Measurements from ENCODE around the gene CERS4. TPM values are rescaled to one million over a fixed set of nuclear protein-coding genes. Genes with fewer than 3 reads are reported as not detected.
A peak's percentile ranks its signal among the peaks of the same experiment; 100 is the strongest.
"Not testable (repeated sequence)": the region's sequence is repeated elsewhere in the genome, so short reads cannot be mapped to it uniquely, and the experiment has no call there.

The CERS4 gene
- total RNA-seq, 1 experiment from 2014 or later = 7.0 TPM

GRCh38 chr19:8240274-8241229 lies 31.4 kb downstream of the CERS4 start:
- no peak for DNase-seq (ENCODE audit: extremely low read depth, low read depth)

- DNase-seq (ENCODE audit: extremely low read depth, low read depth) = no peak
Measured at GRCh38 chr19:8241646-8242045, 32.5 kb downstream of the CERS4 start.

GRCh38 chr19:8242211-8242821 lies 33.1 kb downstream of the CERS4 start:
- DNase-seq (ENCODE audit: extremely low read depth, low read depth) = no peak

GRCh38 chr19:8243146-8243545 lies 34.0 kb downstream of the CERS4 start:
- no peak for DNase-seq (ENCODE audit: extremely low read depth, low read depth)

- no peak for DNase-seq (ENCODE audit: extremely low read depth, low read depth)
Measured at GRCh38 chr19:8244442-8244841, 35.3 kb downstream of the CERS4 start.

GRCh38 chr19:8245869-8246835 lies 37.0 kb downstream of the CERS4 start:
- no peak for DNase-seq (ENCODE audit: extremely low read depth, low read depth)

GRCh38 chr19:8247129-8247890 lies 38.1 kb downstream of the CERS4 start:
- DNase-seq (ENCODE audit: extremely low read depth, low read depth) = not testable (repeated sequence)

GRCh38 chr19:8248348-8249328 lies 39.5 kb downstream of the CERS4 start:
- DNase-seq (ENCODE audit: extremely low read depth, low read depth) = no peak

GRCh38 chr19:8250596-8250995 lies 41.4 kb downstream of the CERS4 start:
- no peak for DNase-seq (ENCODE audit: extremely low read depth, low read depth)

DNA sequence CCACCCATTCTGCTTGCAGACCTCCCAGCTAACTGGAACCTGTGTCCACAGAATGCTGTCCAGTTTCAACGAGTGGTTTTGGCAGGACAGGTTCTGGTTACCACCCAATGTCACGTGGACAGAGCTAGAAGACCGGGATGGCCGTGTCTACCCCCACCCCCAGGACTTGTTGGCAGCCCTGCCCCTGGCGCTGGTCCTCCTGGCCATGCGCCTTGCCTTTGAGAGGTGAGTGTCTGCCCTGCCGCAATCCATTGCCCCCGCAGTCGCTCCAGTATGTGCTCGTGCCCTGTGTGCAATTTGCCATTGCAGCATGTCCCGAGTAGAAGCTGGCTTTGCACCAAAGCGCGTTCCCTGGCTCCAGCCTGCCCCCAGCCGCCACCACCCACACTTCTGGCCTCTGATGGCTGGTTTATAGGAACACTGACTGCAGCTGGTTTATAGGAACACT lies 41.9 kb downstream of the CERS4 start:
- DNase-seq (ENCODE audit: extremely low read depth, low read depth) = no peak

- peak; percentile 70 for DNase-seq (ENCODE audit: extremely low read depth, low read depth)
Measured at GRCh38 chr19:8252922-8253589, 43.9 kb downstream of the CERS4 start.

DNA sequence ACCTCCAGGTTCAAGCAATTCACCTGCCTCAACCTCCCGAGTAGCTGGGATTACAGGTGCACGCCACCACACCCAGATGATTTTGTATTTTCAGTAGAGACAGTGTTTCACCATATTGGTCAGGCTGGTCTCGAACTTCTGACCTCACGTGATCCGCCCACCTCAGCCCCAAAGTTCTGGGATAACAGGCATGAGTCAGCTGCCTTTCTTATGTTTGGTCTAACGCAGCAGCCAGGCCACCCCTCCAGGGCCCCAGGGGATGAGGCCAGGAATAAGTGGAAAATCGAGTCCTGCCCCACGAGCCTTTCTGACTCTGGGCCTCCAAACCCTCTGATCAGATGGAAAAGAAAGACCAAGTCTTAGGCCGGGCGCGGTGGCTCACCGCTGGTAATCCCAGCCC lies 44.5 kb downstream of the CERS4 start:
- no peak for DNase-seq (ENCODE audit: extremely low read depth, low read depth)

- DNase-seq (ENCODE audit: extremely low read depth, low read depth) = no peak
Measured at GRCh38 chr19:8254286-8255001, 45.3 kb downstream of the CERS4 start.

DNA sequence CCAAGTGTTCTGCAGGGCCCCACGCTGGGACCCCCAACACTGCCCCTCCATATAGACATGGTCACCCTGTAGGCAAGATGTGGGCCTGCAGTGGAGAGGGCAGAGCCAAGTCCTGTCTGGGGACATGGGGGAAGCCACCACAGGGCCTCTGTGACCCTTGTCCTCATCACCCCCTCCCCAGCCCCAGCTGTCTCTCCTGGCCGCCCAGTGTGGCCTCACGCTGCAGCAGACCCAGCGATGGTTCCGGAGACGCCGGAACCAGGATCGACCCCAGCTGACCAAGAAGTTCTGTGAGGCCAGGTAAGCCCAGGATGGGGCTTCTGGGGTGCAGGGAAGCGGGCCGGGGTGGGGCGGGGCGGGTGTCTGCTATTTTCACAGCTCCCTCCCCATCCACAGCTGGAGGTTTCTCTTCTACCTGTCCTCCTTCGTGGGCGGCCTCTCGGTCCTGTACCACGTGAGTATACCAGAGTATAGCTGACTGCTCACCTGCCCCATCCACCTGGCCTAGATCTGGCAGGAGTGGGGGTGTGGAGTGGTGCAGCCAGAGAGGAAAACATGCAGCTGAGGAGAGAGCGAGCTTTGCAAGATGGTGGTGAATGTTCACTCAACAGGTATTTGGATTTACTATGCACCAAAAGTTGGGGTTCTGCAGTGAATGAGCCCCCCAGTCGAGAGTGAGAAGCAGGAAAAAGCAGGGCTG lies 46.4 kb downstream of the CERS4 start:
- no peak for DNase-seq (ENCODE audit: extremely low read depth, low read depth)

DNA sequence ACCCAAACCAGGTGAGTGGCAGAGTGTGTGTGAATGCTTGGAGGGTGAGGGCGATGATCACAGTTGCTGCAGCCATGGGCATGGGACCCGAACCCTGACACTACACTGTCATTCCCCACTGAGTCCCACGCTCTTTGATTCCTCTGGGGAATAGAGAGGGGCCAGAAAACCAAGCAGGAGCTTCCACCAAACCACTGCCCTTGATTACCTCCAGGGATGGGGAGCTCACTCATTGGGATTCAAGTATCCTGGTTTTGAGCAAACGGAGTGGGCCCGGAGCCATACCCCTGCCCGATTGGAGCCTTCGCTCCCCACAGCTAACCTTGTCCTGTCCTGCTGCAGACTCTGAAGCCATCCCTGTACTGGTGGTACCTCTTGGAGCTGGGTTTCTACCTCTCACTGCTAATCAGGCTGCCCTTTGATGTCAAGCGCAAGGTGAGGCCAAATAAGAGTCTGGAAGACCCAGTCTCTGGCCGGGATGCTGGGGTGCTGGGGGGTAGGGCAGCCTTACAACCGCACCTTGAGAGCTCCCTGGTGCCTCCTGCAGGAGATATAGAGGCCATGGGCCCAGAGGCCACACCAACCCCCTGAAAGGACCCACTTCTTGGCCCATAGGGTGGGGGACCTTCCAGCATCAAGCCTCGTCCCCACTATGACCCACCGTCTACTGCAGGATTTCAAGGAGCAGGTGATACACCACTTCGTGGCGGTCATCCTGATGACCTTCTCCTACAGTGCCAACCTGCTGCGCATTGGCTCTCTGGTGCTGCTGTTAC lies 47.3 kb downstream of the CERS4 start:
- DNase-seq (ENCODE audit: extremely low read depth, low read depth) = no peak

- DNase-seq (ENCODE audit: extremely low read depth, low read depth) = no peak
Measured at GRCh38 chr19:8257052-8257443, 47.9 kb downstream of the CERS4 start.

Measured in NCI-H460 (cell line).